HAP-1 (cell line): ENCODE measurements around the gene CALML6.
"Not testable (repeated sequence)": the region's sequence is repeated elsewhere in the genome, so short reads cannot be mapped to it uniquely, and the experiment has no call there.

Experiments
- DNase-seq, 2 experiments: peaks; one replicate each; pipeline ENCODE4 v3.0.0-alpha.2; 2016 to 2020; ENCODE audit warnings: low spot score in 2 of 2
- H3K27me3 ChIP-seq: fragments of 250-450 bp; sonication (Bioruptor Pico); 2 replicates; pipeline ENCODE4 v1.5.1; 2020; ENCODE audit warnings: low read depth, mild to moderate bottlenecking, moderate library complexity
- H3K36me3 ChIP-seq: fragments of 250-450 bp; sonication (Bioruptor Pico); replicated peaks from 2 replicates; pipeline ENCODE4 v1.5.1; 2020; ENCODE audit warnings: mild to moderate bottlenecking
- H3K4me1 ChIP-seq: fragments of 250-450 bp; sonication (Bioruptor Pico); 2 replicates; pipeline ENCODE4 v1.5.1; 2020; ENCODE audit warnings: mild to moderate bottlenecking
- H3K4me3 ChIP-seq: fragments of 250-450 bp; sonication (Bioruptor Pico); 2 replicates; pipeline ENCODE4 v1.5.1; 2020; ENCODE audit warnings: mild to moderate bottlenecking, moderate library complexity
- H3K9me3 ChIP-seq: fragments of 250-450 bp; sonication (Bioruptor Pico); 2 replicates; pipeline ENCODE4 v1.5.1; 2020; ENCODE audit warnings: mild to moderate bottlenecking, moderate library complexity
- in situ Hi-C: fragments of 300-500 bp; cut with MboI; formaldehyde crosslinking; loops from 3 replicates; pipeline ENCODE4 v1.14.3; 2020; ENCODE audit warnings: low sequenced_read_pairs, inconsistent platforms, mixed read lengths

CALML6 gene

GRCh38 chr1:1929102-1929638 lies 14.1 kb downstream of the CALML6 start:
- H3K36me3 ChIP-seq: no peaks in the 10 kb centered on the region
- no peaks in the 10 kb centered on the region for H3K9me3 ChIP-seq
- no peaks in the 10 kb centered on the region for H3K27me3 ChIP-seq
- DNase-seq: no peak
- H3K4me3 ChIP-seq: no peak overlapping the region
- H3K4me1 ChIP-seq: no peaks in the 10 kb centered on the region
- in situ Hi-C loops: no loop called here

GRCh38 chr1:1929639-1930545 lies 14.8 kb downstream of the CALML6 start:
- H3K9me3 ChIP-seq: no peaks in the 10 kb centered on the region
- H3K4me1 ChIP-seq: no peaks in the 10 kb centered on the region
- no peak overlapping the region for H3K4me3 ChIP-seq
- no peaks in the 10 kb centered on the region for H3K27me3 ChIP-seq
- no peaks in the 10 kb centered on the region for H3K36me3 ChIP-seq
- in situ Hi-C loops: no loop called here
- DNase-seq: no peak

GRCh38 chr1:1934848-1935247 lies 19.8 kb downstream of the CALML6 start:
- in situ Hi-C loops, H3K4me1 ChIP-seq, H3K27me3 ChIP-seq, H3K9me3 ChIP-seq, H3K4me3 ChIP-seq, H3K36me3 ChIP-seq, DNase-seq: not testable (repeated sequence)

- H3K27me3 ChIP-seq: no peaks in the 10 kb centered on the region
- DNase-seq: no peak
- no peaks in the 10 kb centered on the region for H3K36me3 ChIP-seq
- in situ Hi-C loops: no loop called here
- H3K4me3 ChIP-seq: no peak overlapping the region
- no peaks in the 10 kb centered on the region for H3K9me3 ChIP-seq
- no peaks in the 10 kb centered on the region for H3K4me1 ChIP-seq
These were observed 22.0 kb downstream of the CALML6 start for GRCh38 chr1:1937061-1937460.

GRCh38 chr1:1937549-1938275 lies 22.7 kb downstream of the CALML6 start:
- no peak overlapping the region for H3K4me3 ChIP-seq
- no peaks in the 10 kb centered on the region for H3K4me1 ChIP-seq
- in situ Hi-C loops: no loop called here

GRCh38 chr1:1938276-1938573 lies 23.2 kb downstream of the CALML6 start:
- in situ Hi-C loops: no loop called here
- H3K27me3 ChIP-seq: no peaks in the 10 kb centered on the region
- H3K4me3 ChIP-seq: no peak overlapping the region

More at GRCh38 chr1:1937549-1938275, 22.7 kb downstream of the CALML6 start:
- no peak for DNase-seq
- Histone ChIP-seq H3K27me3 (no peaks in the 10 kb centered on the region), H3K36me3 (no peaks in the 10 kb centered on the region), H3K9me3 (no peaks in the 10 kb centered on the region)

GRCh38 chr1:1938613-1939295 lies 23.7 kb downstream of the CALML6 start:
- Histone ChIP-seq H3K27me3 (no peaks in the 10 kb centered on the region), H3K36me3 (no peaks in the 10 kb centered on the region), H3K4me3 (no peak overlapping the region), H3K9me3 (no peaks in the 10 kb centered on the region), H3K4me1 (no peaks in the 10 kb centered on the region)
- in situ Hi-C loops: no loop called here
- no peak for DNase-seq

More at GRCh38 chr1:1938276-1938573, 23.2 kb downstream of the CALML6 start:
- H3K36me3 ChIP-seq: no peaks in the 10 kb centered on the region
- H3K9me3 ChIP-seq: no peaks in the 10 kb centered on the region
- no peaks in the 10 kb centered on the region for H3K4me1 ChIP-seq
- DNase-seq: no peak

GRCh38 chr1:1939296-1940122 lies 24.4 kb downstream of the CALML6 start:
- DNase-seq: no peak
- H3K4me3 ChIP-seq: no peak overlapping the region
- H3K4me1 ChIP-seq: no peaks in the 10 kb centered on the region
- no peaks in the 10 kb centered on the region for H3K36me3 ChIP-seq
- H3K9me3 ChIP-seq: no peaks in the 10 kb centered on the region
- H3K27me3 ChIP-seq: no peaks in the 10 kb centered on the region
- in situ Hi-C loops: no loop called here

- Histone ChIP-seq H3K9me3 (no peaks in the 10 kb centered on the region), H3K4me1 (no peaks in the 10 kb centered on the region), H3K36me3 (no peaks in the 10 kb centered on the region), H3K27me3 (no peaks in the 10 kb centered on the region), H3K4me3 (no peak overlapping the region)
- DNase-seq: no peak
- in situ Hi-C loops: no loop called here
These were observed 25.0 kb downstream of the CALML6 start for GRCh38 chr1:1940123-1940425.

GRCh38 chr1:1941211-1941841 lies 26.3 kb downstream of the CALML6 start:
- H3K27me3 ChIP-seq: no peaks in the 10 kb centered on the region
- no peaks in the 10 kb centered on the region for H3K36me3 ChIP-seq
- in situ Hi-C loops: no loop called here
- no peaks in the 10 kb centered on the region for H3K4me1 ChIP-seq
- DNase-seq: no peak
- H3K9me3 ChIP-seq: no peaks in the 10 kb centered on the region
- no peak overlapping the region for H3K4me3 ChIP-seq

- in situ Hi-C loops: no loop called here
- no peaks in the 10 kb centered on the region for H3K4me1 ChIP-seq
- no peaks in the 10 kb centered on the region for H3K27me3 ChIP-seq
- H3K9me3 ChIP-seq: no peaks in the 10 kb centered on the region
- no peaks in the 10 kb centered on the region for H3K36me3 ChIP-seq
- no peak overlapping the region for H3K4me3 ChIP-seq
- no peak for DNase-seq
These were observed 27.1 kb downstream of the CALML6 start for GRCh38 chr1:1941868-1942752.
